Fibroblast of skin of right quadriceps (primary cell): ENCODE results near the gene ADAT3.

Experiments used
- DNase-seq: peaks from one replicate; pipeline ENCODE4 v3.0.0-alpha.2; 2013

ADAT3 gene

DNA sequence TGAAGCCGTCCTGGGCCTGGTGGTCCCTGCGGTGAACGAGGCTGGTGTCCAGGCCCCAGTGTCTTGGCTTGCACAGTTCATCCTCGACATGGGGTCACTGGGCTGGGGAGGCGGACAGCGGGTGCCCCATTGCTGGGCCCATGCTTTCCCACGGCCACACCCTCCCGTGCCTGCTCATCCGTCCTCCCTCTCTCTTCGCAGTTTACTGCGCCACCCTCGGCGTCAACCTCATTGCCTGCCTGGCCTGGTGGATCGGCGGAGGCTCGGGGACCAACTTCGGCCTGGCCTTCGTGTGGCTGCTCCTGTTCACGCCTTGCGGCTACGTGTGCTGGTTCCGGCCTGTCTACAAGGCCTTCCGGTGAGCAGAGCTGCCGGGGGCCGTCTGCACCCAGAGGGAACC lies 12.7 kb downstream of the ADAT3 start:
- no peak for DNase-seq

DNA sequence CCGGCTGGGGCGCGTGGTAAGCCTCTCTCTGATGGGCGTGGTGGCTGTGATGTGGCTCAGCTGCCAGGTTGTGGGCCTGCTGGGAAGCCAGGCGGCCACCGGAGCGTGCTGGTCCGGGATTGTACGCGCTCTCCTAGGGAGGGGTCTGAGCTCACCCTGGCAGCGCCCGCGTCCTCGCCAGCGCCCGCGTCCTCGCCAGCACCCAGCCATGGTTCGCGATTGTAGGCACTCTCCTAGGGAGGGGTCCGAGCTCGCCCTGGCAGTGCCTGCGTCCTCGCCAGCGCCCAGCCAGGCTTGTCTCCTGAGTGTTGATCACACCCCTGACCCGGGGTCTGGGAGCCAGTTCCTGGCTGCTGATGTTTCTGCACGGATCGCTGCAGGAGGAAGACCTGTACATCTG lies 13.8 kb downstream of the ADAT3 start:
- no peak for DNase-seq

DNA sequence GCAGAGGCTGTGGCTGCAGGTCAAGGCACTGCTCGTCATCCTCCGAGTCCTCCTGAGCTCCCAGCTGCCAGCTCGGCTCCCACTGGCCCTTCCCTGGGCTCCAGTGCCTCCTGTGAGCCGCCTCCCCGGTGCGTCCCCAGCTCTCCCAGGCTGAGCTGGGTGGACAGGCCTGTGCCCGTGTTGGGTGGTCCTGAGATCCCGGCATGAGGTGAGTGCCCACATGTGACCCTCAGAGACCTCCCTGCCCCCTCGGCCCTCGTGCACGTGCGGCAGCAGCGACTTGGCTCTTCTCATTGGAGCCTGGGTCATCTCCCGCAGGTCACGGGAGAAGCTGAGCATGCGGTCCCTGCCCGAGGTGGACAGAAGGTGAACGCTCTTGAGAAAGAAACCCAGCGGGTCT lies 15.4 kb downstream of the ADAT3 start:
- no peak for DNase-seq

DNA sequence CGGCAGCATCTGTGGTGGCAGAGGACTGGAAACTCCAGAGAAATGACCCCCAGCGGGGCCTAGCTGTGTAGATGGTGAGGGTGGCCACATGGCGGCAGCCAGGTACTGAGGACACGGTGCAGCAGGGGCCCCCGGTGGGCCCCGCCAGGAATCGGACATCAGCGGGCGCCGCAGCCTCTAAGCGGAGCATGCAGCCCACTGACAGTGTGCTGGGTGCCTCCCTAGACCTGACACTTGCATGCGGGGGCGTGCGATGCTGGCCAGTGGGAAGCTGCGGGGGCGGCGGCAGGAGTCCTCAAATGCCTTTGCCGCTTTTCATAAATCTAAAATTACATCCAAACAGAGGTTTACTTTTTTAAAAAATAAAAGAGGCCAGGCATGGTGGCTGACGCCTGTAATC lies 16.1 kb downstream of the ADAT3 start:
- DNase-seq: no peak

DNA sequence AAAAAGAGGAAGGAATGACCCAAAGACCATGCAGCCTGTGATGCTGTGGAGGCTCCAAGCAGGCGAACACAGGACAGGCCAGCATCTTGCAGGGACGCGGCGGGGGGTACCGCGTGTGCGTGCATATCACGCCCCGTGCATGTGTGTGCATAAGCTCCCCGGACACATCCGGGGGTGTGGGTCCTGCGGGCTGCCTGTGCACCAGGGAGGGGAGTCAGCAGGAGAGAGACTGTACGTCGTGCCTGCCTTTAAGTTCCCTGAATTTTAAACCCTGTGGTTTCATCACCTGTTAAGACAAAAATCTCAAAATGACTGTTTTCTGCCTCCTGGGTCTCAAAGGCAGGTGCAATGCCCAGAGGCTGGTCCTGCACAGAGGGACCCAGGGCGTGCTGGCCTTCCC lies 16.6 kb downstream of the ADAT3 start:
- no peak for DNase-seq

DNA sequence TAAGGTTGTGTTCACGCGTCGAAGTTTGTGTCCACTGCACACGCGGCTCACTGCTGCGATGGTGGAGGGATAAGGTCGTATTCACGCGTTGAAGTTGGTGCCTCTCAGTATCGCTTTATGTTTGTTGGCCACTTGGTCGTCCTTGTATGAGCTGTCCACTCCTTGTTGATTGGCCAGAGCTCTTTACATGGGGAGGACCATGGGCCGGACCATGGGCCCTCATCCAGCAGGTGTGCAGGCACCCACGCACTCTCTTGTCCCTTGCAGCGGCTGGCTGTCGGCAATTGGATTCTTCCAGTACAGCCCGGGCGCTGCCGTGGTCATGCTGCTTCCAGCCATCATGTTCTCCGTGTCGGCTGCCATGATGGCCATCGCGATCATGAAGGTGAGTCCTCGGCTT lies 17.6 kb downstream of the ADAT3 start:
- no peak for DNase-seq

DNA sequence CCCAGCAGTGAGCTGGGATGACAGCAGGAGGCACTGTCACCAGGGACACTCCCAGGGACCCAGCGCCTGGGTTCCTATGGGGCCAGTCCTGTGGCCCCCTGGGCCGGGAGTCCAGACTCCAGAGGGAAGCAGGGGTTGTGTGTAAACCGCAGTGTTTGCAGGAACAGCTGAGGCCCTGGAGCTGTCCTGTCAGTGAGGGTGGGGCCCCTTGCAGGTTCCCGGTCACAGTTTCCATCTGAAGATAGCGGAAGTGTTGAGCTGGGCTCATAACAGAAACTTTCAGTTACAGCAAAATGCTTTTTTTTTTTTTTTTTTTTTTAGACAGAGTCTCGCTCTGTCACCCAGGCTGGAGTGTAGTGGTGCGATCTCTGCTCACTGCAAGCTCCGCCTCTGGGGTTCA lies 18.1 kb downstream of the ADAT3 start:
- no peak for DNase-seq

DNA sequence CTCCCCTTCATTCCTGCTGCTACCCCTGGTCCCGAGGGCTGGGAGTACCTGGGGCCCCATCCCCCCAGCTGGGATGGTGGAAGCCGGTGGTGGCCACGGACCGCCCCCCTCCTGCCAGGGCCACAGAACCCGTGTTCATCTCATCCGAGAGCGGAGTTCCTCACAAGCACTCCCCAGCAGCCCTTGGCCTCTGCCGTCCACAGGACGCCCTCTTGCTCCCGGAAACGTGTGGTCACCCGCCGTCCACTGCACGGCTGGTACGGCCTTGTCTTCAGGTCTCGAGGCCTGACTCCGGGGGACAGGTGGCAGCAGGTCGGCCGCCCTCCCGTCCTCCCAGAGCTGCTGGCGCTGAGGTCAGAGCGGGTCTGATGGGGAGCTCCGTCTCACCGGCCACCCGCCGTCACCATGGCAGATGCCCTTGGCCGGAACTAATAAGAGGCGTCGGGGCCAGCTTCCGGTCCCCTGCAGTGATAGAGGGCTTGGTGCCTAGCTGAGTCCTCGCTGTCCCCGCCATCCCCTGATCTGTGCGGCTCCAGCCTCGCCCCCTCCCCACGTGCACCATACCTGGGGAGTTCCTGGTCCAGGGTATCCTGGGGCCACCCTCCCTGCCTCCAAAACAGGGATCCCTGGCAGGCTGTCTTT lies 19.2 kb downstream of the ADAT3 start:
- no peak for DNase-seq

DNA sequence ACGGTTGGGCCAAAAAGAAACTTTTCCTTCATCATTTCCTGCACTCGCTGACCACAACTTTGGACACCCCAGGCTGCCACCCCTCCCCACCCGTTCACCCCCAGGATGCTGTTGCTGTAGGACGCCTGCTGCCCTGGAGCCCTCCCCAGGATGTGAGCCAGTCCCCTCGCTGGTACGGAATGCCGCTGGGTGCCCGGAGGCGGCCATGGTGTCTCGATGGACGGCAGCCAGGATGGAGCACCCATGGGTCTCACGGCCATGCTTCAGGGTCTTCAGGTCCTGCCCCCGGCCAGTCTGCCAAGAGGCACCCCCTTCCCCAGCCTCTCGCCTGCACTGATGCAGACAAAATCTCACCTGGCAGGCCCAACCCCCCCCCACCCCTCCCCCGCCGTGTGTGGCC lies 20.3 kb downstream of the ADAT3 start:
- no peak for DNase-seq

DNA sequence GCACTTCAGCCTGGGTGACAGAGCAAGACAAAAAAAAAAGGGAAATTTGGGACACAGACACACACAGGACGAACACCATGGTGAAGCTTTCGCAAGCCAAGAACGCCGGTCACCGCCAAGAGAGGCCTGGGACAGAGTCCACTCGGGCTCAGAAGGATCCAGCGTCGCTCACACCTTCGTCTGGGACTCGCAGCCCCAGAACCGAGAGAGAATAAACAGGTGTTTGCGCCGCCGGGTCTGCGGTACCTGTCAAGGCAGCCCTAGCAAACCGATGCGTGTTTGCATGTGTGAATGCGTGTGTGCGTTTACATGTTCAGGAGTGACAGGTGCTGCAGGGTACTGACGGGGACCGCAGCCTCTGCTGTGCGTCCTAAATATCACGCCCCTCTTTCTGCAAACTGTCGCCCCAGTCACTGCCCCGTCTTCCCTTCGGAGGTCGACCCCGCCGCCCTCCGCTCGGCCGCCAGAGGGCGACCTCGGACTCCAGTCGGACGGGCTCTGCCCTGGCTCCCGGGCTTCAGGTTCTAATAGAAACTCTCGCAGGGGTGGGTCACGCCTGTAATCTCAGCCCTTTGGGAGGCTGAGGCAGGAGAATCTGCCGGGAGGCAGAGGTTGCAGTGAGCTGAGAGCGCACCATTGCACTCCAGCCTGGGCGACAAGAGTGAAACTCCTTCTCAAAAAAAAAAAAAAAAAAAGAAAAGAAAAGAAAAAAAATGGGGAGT lies 24.0 kb downstream of the ADAT3 start:
- DNase-seq: peak; percentile 58

DNA sequence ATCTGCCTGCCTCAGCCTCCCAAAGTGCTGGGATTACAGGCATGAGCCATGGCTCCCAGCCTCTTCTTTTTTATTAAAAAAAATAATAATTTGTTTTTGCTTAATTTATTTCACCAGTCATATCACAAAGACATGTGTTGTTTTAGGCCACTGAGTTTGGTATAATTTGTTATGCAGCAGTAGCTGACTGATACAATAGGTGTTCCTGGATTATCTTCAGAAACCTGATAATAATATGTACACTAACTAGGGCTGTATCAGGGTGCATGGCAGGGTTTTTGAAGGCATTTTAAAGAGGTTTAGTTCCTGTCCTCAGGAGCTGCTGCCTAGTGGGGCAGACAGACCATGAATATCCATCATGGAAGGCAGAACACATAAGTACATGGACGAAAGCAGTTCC lies 26.2 kb downstream of the ADAT3 start:
- no peak for DNase-seq

DNA sequence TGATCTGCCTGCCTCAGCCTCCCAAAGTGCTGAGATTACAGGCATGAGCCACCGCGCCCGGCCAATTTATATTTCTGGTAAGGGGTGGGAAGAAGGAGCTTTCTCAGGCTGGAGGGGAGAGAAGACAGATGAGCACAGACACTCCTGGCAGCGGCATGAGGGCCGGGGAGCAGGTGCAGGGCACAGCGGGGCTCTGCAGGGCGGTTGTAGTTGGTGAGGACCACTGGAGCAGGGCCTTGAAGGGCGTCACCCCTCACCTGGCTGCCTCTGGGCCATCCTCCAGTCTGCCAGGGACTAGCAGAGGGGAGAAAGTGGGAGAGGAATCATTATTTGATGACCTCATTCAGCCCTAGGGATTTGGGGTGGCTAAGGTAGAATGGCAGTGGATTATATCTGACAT lies 27.2 kb downstream of the ADAT3 start:
- DNase-seq: no peak

DNA sequence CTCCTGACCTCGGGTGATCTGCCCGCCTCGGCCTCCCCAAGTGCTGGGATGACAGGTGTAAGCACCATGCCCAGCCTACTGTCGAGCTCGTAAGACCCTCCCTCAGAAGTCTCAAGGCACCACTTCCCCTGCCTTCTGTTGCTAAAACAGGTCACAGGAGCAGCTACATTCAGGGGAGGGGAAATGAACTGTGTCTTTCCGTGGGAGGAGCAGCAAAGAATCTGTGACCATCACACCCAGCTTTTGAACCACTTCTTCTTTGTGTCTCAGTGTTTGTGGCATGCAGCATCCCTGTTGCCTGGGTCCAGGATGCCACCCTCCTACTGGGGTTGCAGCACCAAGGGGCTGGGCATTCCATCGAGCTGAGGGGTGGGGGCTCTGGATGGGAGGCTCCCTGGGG lies 28.0 kb downstream of the ADAT3 start:
- DNase-seq: no peak

DNA sequence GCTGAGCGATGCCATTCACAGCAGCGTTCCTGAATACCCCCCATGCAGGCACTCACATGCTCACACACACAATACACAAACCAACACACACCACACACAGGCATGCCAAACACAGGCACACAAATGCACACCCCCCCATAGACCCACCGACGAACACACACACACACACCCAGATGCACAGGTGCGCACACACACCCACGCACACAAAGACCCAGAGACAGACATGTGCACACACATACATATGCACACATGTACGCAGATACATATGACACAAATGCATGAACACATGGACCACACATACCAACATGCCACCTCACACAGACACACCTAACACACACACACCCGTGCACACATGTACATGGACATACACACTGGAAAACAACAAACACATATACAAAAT lies 28.7 kb downstream of the ADAT3 start:
- DNase-seq: no peak

DNA sequence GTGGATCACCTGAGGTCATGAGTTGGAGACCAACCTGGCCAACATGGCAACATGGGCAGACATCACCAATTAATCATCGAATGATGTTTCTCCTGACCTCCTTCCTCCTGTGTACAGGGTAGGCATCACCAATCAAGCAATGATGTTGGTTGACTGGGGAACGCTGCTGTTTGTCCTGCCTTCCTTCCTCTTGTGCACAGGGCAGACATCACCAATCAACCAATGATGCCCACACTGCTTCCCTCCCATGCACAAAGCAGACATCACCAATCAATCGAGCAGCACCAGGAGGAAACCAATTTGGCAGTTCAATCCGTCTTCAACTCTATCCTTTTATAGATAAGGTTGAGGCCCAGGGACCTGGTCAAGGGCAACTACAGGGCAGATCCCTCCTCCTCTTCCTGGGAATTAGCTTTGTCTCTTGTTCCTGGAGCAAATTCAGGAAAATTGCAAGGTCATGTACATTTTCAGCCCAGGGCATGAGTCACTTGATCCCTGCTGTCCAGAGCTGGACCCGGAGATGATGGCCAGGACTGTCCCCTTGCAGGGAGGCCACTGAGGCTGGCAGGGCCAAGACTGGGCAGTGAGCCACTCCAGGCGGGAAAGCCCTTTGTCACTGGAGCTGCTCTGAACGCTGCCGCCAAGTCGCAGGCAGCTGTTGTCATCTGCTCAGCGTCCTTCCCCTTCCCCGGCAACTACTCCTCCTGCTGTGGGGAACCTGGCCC lies 30.4 kb downstream of the ADAT3 start:
- DNase-seq: peak; percentile 26

DNA sequence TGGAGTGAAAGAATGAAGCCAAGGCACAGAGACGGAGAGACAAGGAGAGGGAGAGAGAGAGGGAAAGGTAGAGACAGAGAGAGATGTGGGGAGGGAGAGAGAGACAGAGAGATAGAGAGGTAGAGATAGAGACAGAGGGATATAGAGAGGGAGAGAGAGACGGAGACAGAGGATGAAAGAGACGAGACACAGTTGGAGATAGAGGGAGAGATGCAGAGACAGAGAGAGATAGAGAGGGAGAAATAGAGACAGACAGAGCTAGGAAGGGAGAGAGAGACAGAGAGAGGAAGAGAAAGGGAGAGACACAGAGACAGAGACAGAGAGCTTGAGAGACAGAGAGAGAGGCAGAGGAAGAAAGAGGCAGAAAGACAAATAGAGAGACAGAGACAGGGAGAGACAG lies 31.2 kb downstream of the ADAT3 start:
- DNase-seq: no peak

DNA sequence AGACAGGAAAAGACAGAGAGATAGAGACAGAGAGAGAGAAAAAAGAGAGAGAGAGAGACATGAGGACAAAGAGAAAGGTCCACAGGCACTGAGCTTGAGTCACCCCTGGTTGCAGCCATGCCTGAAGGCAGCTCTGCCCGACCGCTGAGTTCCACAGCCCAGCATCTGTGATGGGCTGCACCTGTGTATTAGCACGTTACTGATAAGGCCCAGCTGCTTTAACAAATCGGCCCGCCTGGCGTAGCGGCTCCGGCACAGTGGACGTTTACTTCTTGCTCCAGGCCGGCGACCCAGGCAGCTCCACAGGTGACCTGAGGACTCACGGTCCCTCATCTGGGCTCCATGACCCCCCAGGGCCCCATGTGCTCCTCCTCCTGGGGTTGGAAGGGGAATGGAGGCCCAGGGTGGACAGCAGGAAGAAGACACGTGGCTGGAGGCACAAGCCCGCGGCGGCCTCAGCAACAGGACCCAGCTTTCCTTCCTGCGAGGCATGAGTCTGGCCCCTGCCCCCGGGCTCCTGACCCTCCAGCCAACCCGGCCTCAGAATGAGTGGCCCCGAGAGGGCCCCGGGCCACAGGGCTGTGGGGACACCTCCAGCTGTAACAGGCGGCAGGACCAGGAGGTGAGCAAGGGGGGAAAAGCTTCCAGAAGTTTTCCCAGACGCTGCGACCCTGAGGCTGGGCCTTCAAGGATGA lies 31.9 kb downstream of the ADAT3 start:
- no peak for DNase-seq

DNA sequence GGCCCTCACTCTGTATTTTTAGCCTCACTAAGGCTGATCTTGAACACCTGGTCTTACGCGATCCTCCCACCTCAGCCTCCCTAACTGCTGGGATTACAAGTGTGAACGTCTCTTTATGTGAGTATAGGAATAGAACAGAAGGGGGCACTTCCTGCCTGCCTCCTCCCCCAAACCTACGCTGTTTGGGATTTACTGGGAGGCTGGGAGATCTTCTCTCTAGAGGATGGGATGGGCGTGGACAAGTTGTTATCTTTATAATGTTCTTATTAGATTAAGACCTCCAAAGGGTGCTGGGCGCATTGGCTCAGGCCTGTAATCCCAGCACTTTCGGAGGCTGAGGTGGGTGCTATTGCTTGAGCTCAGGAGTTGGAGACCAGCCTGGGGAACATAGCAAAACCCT lies 32.9 kb downstream of the ADAT3 start:
- no peak for DNase-seq

DNA sequence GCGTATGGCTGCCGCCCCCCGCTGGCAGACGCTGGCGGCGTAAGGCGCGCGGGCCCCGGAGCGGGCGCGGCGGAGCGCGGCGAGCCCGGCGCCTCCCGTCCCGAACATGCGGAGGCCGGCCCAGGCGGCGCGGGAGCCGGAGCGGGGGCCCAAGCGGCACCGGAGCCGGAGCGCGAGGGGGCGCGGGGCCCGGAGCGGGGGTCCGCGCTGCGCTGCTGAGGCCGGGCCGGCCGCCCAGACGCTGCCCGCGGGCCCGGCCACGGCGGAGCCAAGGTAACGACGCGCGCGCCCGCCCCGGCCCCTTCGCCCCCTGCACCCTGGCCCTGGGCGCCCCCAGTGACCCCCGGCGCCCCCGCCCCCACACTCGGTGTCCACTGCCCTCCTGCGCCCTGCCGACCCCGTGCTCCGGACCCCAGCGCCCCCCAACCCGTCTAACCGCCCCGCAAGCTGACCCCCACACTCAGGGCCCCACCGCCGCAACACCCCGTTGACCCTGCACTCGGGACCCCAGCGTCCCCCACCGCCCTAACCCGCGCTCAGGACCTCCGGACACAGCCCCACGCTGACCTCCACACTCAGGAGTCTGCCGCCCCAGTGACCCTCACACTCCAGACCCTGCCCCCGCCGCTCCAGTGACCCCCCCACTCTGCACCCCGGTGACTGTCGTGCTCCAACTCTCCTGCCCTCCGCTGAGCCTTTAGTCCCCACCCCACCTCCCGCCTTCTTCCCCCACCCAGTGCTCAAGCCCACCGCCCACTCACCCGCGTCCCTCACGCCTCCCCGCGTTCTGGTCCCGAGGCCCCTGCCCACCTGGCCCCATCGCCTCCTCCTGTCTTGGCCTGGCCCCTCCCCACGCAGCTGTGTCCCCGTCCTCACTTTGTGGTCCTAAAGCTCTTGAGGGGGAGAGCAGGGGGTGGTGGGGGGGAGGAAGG lies 36.2 kb downstream of the ADAT3 start, which contains the start of gene CSNK1G2:
Gene CSNK1G2 (plus strand): TSS at position 27 of the 932 bp plus-strand sequence. CDS start 28,601 bp downstream, outside the sequence.
- no peak for DNase-seq

DNA sequence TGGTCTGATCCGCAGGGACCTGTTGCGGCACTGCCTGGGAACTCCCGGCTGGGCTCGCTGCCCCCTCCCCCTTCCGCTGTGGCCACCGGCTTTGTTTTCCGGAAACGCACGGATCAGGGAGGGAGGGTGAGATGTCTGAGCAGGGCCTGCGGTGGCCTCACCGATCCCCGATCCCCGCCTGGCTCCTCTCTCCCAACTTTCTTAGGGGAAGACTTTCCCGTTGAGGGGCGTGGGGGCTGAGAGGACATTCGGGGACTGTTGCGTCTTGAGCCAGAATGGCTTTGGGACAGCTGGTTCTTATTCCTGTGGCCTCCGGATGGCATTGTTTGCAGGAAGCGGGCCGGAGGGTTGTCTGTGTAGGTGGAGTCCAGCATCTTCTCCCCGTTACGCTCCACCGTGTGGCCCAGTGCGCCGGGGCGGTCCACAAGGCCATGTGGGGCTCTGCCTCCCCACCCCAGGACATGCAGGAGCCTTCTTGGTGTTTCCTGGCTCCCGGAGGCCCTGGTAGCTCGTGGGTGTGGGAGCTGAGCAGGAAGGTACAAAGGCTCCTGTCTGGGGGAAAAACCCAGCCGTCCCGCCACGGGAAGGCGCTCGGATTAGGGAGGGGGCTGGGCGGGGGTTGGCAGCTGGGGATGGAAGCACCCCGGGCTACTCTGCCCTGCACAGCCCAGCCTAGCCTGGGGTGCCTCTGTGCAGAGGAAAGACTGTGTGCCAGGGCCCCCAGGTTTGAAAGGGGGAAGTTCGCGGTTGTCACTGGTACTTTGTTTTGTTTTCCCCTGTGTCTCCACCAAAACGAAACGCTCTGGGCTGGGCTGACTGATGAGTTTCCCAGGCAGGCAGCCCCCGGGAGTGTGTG lies 37.1 kb downstream of the ADAT3 start:
- peak; percentile 61 for DNase-seq

DNA sequence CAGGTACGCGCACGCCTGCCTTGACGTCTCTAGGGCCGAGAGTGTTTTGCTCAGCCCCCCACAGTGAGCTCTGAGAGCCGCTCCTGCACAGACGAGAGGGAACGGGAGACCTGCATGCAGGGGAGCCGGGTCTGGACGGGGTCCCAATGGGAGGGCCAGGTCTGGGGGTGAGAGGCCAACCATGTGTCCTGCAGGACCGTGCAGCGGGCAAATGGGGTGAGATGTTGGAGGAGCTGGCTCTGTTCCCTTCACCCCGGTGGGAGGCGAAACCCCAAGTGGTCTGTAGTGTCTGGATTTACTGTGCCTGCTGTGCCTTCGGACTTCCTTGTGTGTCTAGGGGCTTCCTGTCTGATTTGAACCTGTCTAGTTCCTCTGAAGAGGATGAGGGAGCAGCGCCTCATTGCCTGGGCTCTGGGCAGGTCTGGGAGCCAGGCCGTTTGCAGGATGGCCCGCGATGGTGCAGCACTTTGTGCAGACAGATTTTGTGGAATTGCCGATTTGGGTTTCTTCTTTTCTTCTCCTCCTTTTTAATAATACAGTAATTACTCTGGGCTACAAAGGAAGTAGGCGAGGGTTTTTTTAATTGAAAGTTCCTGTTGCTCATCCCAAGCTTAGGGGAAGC lies 37.8 kb downstream of the ADAT3 start:
- no peak for DNase-seq
